Measurements from ENCODE around the gene SIGLECL1. TPM values are rescaled to one million over a fixed set of nuclear protein-coding genes. Genes with fewer than 3 reads are reported as not detected.
A peak's percentile ranks its signal among the peaks of the same experiment; 100 is the strongest.
"Not testable (repeated sequence)": the region's sequence is repeated elsewhere in the genome, so short reads cannot be mapped to it uniquely, and the experiment has no call there.

SIGLECL1 gene
- total and polyA plus RNA-seq, 4 donors = not detected

DNA sequence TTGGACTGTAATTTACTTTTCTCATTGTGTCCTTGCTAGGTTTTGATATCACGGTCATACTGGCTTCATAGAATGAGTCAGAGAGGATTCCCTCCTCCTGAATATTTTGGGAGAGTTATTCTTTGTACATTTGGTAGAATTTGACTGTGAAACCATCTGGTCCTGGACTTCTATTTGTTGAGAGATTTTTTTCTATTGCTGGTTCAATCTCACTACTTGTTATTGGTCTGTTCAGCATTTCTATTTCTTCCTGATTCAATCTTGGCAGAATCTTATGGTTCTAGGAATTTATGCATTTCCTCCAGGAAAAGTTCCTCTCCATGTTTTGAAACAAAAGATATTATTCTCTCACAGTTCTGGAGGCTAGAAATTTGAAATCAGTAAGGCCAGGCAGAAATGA, 30.9 kb upstream of the SIGLECL1 start:
- ATAC-seq (ENCODE audit: low FRiP score) = no peak
- H3K9me3 ChIP-seq (ENCODE audit: control insufficient read depth, low read length) = peaks cover 4% of the 10 kb centered on the region
- no peaks in the 10 kb centered on the region for H3K4me1 ChIP-seq (ENCODE audit: control insufficient read depth in 1 of 2, insufficient read depth in 2 of 2, low read length in 2 of 2)
- H3K4me3 ChIP-seq (ENCODE audit: low read length in 2 of 2) = no peak overlapping the region
- no peaks in the 10 kb centered on the region for H3K36me3 ChIP-seq (ENCODE audit: control insufficient read depth in 1 of 2, insufficient read depth in 2 of 2, low read length in 1 of 2)
- no peak for DNase-seq
- intact Hi-C loops (cut with DNase I) = no loop called here
- WGBS, 2 donors = 71 to 76% methylated on average over 1 of the region's 1 CpG
- peaks cover 0 to 2% of the 10 kb centered on the region in 2 donors for H3K27me3 ChIP-seq (ENCODE audit: control insufficient read depth in 1 of 2, insufficient read depth in 2 of 2, low read length in 1 of 2)
- H3K27ac ChIP-seq (ENCODE audit: low read depth in 1 of 2, low read length in 2 of 2) = no peak overlapping the region

DNA sequence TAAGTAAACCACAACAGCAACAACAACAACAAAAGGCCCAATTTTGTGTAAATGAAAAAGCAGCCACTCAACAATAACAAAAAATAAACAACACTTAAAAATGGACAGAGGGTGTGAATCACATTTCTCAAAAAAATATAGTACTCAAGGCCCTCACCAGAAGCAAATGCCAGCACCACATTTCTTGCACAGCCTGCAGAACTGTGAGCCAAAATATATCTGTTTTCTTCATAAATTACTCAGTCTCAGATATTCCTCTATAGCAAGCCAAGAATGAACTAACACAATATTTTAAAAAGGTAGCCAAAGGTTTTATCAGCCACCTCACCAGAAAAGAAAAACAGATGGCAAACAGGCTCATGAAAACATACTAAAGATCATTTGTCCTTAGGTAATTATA, 29.9 kb upstream of the SIGLECL1 start:
- H3K9me3 ChIP-seq (ENCODE audit: control insufficient read depth, low read length) = peaks cover 4% of the 10 kb centered on the region
- DNase-seq (no peak), ATAC-seq (ENCODE audit: low FRiP score) (no peak)
- no peaks in the 10 kb centered on the region for H3K4me1 ChIP-seq (ENCODE audit: control insufficient read depth in 1 of 2, insufficient read depth in 2 of 2, low read length in 2 of 2)
- intact Hi-C loops (cut with DNase I) = no loop called here
- H3K36me3 ChIP-seq (ENCODE audit: control insufficient read depth in 1 of 2, insufficient read depth in 2 of 2, low read length in 1 of 2) = no peaks in the 10 kb centered on the region
- H3K4me3 ChIP-seq (ENCODE audit: low read length in 2 of 2) = no peak overlapping the region
- no peak overlapping the region for H3K27ac ChIP-seq (ENCODE audit: low read depth in 1 of 2, low read length in 2 of 2)
- H3K27me3 ChIP-seq (ENCODE audit: control insufficient read depth in 1 of 2, insufficient read depth in 2 of 2, low read length in 1 of 2) = peaks cover 0 to 2% of the 10 kb centered on the region in 2 donors

GRCh38 chr19:51224163-51224641, 26.7 kb upstream of the SIGLECL1 start:
- 48 to 57% methylated on average over 3 of the region's 3 CpGs for WGBS, 2 donors
- H3K9me3 ChIP-seq (ENCODE audit: control insufficient read depth, low read length) = peaks cover 2% of the 10 kb centered on the region
- DNase-seq = no peak

GRCh38 chr19:51224898-51225393, 25.9 kb upstream of the SIGLECL1 start, which contains the start of gene CD33:
Gene CD33 (plus strand): TSS chr19:51225080. CDS start chr19:51225119, 39 bp downstream.
- H3K4me1 ChIP-seq (ENCODE audit: control insufficient read depth in 1 of 2, insufficient read depth in 2 of 2, low read length in 2 of 2); H3K36me3 ChIP-seq (ENCODE audit: control insufficient read depth in 1 of 2, insufficient read depth in 2 of 2, low read length in 1 of 2); H3K27ac ChIP-seq (ENCODE audit: low read depth in 1 of 2, low read length in 2 of 2); H3K4me3 ChIP-seq (ENCODE audit: low read length in 2 of 2); H3K9me3 ChIP-seq (ENCODE audit: control insufficient read depth, low read length); intact Hi-C loops (cut with DNase I); H3K27me3 ChIP-seq (ENCODE audit: control insufficient read depth in 1 of 2, insufficient read depth in 2 of 2, low read length in 1 of 2): not testable (repeated sequence)
- DNase-seq (peak in 1 of 2 donors; percentile 62), ATAC-seq (ENCODE audit: low FRiP score) (peak; percentile 66)
- WGBS, 2 donors = 71 to 76% methylated on average over 11 of the region's 11 CpGs

More at GRCh38 chr19:51224163-51224641, 26.7 kb upstream of the SIGLECL1 start:
- Histone ChIP-seq H3K4me3 (ENCODE audit: low read length in 2 of 2) (no peak overlapping the region), H3K4me1 (ENCODE audit: control insufficient read depth in 1 of 2, insufficient read depth in 2 of 2, low read length in 2 of 2) (no peaks in the 10 kb centered on the region), H3K27me3 (ENCODE audit: control insufficient read depth in 1 of 2, insufficient read depth in 2 of 2, low read length in 1 of 2) (no peaks in the 10 kb centered on the region), H3K27ac (ENCODE audit: low read depth in 1 of 2, low read length in 2 of 2) (no peak overlapping the region), H3K36me3 (ENCODE audit: control insufficient read depth in 1 of 2, insufficient read depth in 2 of 2, low read length in 1 of 2) (no peaks in the 10 kb centered on the region)
- intact Hi-C loops (cut with DNase I) = no loop called here
- ATAC-seq (ENCODE audit: low FRiP score) = no peak

- Histone ChIP-seq H3K9me3 (ENCODE audit: control insufficient read depth, low read length) (no peaks in the 10 kb centered on the region), H3K27ac (ENCODE audit: low read depth in 1 of 2, low read length in 2 of 2) (no peak overlapping the region), H3K4me3 (ENCODE audit: low read length in 2 of 2) (no peak overlapping the region), H3K36me3 (ENCODE audit: control insufficient read depth in 1 of 2, insufficient read depth in 2 of 2, low read length in 1 of 2) (no peaks in the 10 kb centered on the region), H3K4me1 (ENCODE audit: control insufficient read depth in 1 of 2, insufficient read depth in 2 of 2, low read length in 2 of 2) (no peaks in the 10 kb centered on the region), H3K27me3 (ENCODE audit: control insufficient read depth in 1 of 2, insufficient read depth in 2 of 2, low read length in 1 of 2) (no peaks in the 10 kb centered on the region)
- no peak for ATAC-seq (ENCODE audit: low FRiP score)
- intact Hi-C loops (cut with DNase I) = no loop called here
- WGBS, 2 donors = 49 to 54% methylated on average over 3 of the region's 3 CpGs
- DNase-seq = no peak
These were observed 24.8 kb upstream of the SIGLECL1 start for GRCh38 chr19:51226067-51226466.

DNA sequence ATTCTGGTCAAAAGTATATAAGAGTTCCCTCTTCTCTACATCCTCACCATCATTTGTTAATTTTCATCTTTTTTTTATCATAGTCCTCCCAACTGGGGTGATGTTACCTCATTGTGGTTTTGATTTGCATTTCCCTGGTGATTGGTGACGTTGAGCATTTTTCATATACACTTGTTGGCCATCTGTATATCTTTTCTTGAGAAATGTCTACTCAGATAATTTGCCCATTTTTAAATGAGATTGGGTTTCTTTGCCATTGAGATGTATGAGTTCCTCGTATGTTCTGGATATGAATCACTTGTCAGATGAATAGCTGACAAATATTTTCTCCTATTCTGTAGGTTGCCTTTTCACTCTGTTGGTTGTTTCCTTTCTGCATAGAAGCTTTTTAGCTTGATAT, 23.6 kb upstream of the SIGLECL1 start:
- Histone ChIP-seq H3K36me3 (ENCODE audit: control insufficient read depth in 1 of 2, insufficient read depth in 2 of 2, low read length in 1 of 2) (no peaks in the 10 kb centered on the region), H3K4me1 (ENCODE audit: control insufficient read depth in 1 of 2, insufficient read depth in 2 of 2, low read length in 2 of 2) (no peaks in the 10 kb centered on the region), H3K27me3 (ENCODE audit: control insufficient read depth in 1 of 2, insufficient read depth in 2 of 2, low read length in 1 of 2) (no peaks in the 10 kb centered on the region), H3K27ac (ENCODE audit: low read depth in 1 of 2, low read length in 2 of 2) (no peak overlapping the region), H3K4me3 (ENCODE audit: low read length in 2 of 2) (no peak overlapping the region), H3K9me3 (ENCODE audit: control insufficient read depth, low read length) (no peaks in the 10 kb centered on the region)
- DNase-seq (no peak), ATAC-seq (ENCODE audit: low FRiP score) (no peak)
- 61 to 63% methylated on average over 2 of the region's 2 CpGs for WGBS, 2 donors
- intact Hi-C loops (cut with DNase I) = no loop called here

GRCh38 chr19:51227966-51228365, 22.9 kb upstream of the SIGLECL1 start:
- H3K27me3 ChIP-seq (ENCODE audit: control insufficient read depth in 1 of 2, insufficient read depth in 2 of 2, low read length in 1 of 2) = no peaks in the 10 kb centered on the region
- H3K36me3 ChIP-seq (ENCODE audit: control insufficient read depth in 1 of 2, insufficient read depth in 2 of 2, low read length in 1 of 2) = no peaks in the 10 kb centered on the region
- no peaks in the 10 kb centered on the region for H3K4me1 ChIP-seq (ENCODE audit: control insufficient read depth in 1 of 2, insufficient read depth in 2 of 2, low read length in 2 of 2)
- DNase-seq (no peak), ATAC-seq (ENCODE audit: low FRiP score) (no peak)
- intact Hi-C loops (cut with DNase I) = no loop called here
- no peaks in the 10 kb centered on the region for H3K9me3 ChIP-seq (ENCODE audit: control insufficient read depth, low read length)
- H3K27ac ChIP-seq (ENCODE audit: low read depth in 1 of 2, low read length in 2 of 2) = no peak overlapping the region
- H3K4me3 ChIP-seq (ENCODE audit: low read length in 2 of 2) = no peak overlapping the region
- 71 to 89% methylated on average over 2 of the region's 2 CpGs for WGBS, 2 donors

GRCh38 chr19:51240866-51241265, 10.0 kb upstream of the SIGLECL1 start:
- 80 to 86% methylated on average over 7 of the region's 7 CpGs for WGBS, 2 donors
- no peaks in the 10 kb centered on the region for H3K27me3 ChIP-seq (ENCODE audit: control insufficient read depth in 1 of 2, insufficient read depth in 2 of 2, low read length in 1 of 2)
- H3K9me3 ChIP-seq (ENCODE audit: control insufficient read depth, low read length) = no peaks in the 10 kb centered on the region
- H3K4me1 ChIP-seq (ENCODE audit: control insufficient read depth in 1 of 2, insufficient read depth in 2 of 2, low read length in 2 of 2) = no peaks in the 10 kb centered on the region
- intact Hi-C loops (cut with DNase I) = no loop called here
- no peak for ATAC-seq (ENCODE audit: low FRiP score)
- DNase-seq = no peak
- H3K4me3 ChIP-seq (ENCODE audit: low read length in 2 of 2) = no peak overlapping the region
- no peak overlapping the region for H3K27ac ChIP-seq (ENCODE audit: low read depth in 1 of 2, low read length in 2 of 2)
- H3K36me3 ChIP-seq (ENCODE audit: control insufficient read depth in 1 of 2, insufficient read depth in 2 of 2, low read length in 1 of 2) = no peaks in the 10 kb centered on the region

GRCh38 chr19:51242881-51243630, 7.8 kb upstream of the SIGLECL1 start:
- no peak for ATAC-seq (ENCODE audit: low FRiP score)
- 69 to 73% methylated on average over 8 of the region's 8 CpGs for WGBS, 2 donors
- no peaks in the 10 kb centered on the region for H3K36me3 ChIP-seq (ENCODE audit: control insufficient read depth in 1 of 2, insufficient read depth in 2 of 2, low read length in 1 of 2)
- H3K4me1 ChIP-seq (ENCODE audit: control insufficient read depth in 1 of 2, insufficient read depth in 2 of 2, low read length in 2 of 2) = no peaks in the 10 kb centered on the region
- no peak overlapping the region for H3K4me3 ChIP-seq (ENCODE audit: low read length in 2 of 2)
- no peaks in the 10 kb centered on the region for H3K9me3 ChIP-seq (ENCODE audit: control insufficient read depth, low read length)
- no peak for DNase-seq
- no peak overlapping the region for H3K27ac ChIP-seq (ENCODE audit: low read depth in 1 of 2, low read length in 2 of 2)
- H3K27me3 ChIP-seq (ENCODE audit: control insufficient read depth in 1 of 2, insufficient read depth in 2 of 2, low read length in 1 of 2) = no peaks in the 10 kb centered on the region
- intact Hi-C loops (cut with DNase I) = no loop called here

Measured in aorta (tissue), 5 donors.